Measurements from ENCODE around the gene ARHGAP26.

DNA sequence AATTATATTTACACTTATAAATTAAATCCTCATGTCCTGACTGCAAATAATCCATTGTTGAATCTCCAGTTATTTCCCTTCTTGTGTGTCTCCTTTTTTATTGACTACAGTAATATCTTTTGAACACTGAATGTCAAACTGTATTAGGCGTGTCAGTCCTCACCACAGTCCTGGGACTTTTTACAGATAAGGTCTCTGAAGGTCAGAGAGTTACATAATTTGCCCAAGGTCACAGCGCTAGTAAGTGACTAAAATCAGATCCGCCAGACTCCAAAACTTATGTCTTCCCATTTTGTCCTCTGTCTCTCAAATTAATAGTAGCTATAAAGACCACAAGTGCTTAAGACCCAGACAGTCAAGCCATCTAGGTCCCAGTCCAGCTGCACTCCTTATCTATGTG lies 359.0 kb downstream of the ARHGAP26 start:
- TF ChIP-seq POLR2A (IDR thresholded peaks at IDR 0.05): no peak
- no peak for TF ChIP-seq CTCF (IDR thresholded peaks at IDR 0.05 in 8 of 11, conservative IDR thresholded peaks at IDR 0.05 in 3 of 11)
- no peak for TF ChIP-seq POLR2AphosphoS5 (IDR thresholded peaks at IDR 0.05)
